ENCODE results near the gene SEPTIN2.
"Not testable (repeated sequence)": the region's sequence is repeated elsewhere in the genome, so short reads cannot be mapped to it uniquely, and the experiment has no call there.

SEPTIN2 gene

DNA sequence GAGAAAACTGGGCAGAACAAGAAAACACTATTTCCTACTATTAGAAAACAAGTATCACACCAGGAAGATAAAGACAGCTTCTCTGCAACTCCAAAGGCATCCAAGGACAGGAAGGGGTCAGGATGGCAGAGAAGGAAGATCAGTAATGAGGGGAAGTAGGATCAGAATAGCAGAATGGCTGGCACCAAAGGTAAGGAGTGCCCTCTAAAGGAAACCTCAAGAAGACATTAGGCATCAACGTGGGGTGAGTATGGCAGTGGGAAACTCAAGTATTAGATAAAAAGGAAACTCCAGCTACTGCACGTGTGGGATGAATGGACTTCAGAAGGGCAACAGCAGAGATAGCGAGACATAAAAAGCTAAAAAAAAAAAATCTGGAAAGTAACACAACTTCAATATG, 26.1 kb upstream of the SEPTIN2 start:
- Histone ChIP-seq H3K27me3 (no peaks in the 10 kb centered on the region), H3K27ac (no peak overlapping the region), H3K36me3 (peaks cover 4% of the 10 kb centered on the region), H3K4me3 (ENCODE audit: low read depth in 1 of 2, low read length in 1 of 2) (no peak overlapping the region), H3K4me1 (ENCODE audit: control insufficient read depth in 1 of 2, insufficient read depth in 1 of 2, low read depth in 1 of 2, low read length in 1 of 2) (no peaks in the 10 kb centered on the region), H3K9me3 (no peaks in the 10 kb centered on the region)
- TF ChIP-seq, protein P1, sequence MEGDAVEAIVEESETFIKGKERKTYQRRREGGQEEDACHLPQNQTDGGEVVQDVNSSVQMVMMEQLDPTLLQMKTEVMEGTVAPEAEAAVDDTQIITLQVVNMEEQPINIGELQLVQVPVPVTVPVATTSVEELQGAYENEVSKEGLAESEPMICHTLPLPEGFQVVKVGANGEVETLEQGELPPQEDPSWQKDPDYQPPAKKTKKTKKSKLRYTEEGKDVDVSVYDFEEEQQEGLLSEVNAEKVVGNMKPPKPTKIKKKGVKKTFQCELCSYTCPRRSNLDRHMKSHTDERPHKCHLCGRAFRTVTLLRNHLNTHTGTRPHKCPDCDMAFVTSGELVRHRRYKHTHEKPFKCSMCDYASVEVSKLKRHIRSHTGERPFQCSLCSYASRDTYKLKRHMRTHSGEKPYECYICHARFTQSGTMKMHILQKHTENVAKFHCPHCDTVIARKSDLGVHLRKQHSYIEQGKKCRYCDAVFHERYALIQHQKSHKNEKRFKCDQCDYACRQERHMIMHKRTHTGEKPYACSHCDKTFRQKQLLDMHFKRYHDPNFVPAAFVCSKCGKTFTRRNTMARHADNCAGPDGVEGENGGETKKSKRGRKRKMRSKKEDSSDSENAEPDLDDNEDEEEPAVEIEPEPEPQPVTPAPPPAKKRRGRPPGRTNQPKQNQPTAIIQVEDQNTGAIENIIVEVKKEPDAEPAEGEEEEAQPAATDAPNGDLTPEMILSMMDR (IDR thresholded peaks at IDR 0.05): no peak

DNA sequence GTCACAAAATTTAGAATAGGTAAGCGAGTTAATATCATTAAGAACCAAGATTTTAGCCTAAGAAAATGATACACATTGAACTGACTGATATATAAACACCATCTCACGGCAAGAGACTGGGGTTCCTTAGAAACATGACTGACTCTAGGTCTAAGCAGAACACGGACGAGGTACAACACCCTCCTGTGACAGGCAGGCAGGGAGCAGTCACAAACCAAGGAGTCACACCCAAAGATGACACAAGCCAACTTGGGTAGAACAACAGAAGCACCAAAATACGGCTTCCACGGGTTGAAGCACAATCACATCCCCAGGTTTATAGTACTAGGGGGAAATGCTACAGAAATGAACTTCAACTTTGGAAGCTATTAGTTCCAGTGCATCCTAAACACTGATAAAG, 24.6 kb upstream of the SEPTIN2 start:
- no peak overlapping the region for H3K4me3 ChIP-seq (ENCODE audit: low read depth in 1 of 2, low read length in 1 of 2)
- no peaks in the 10 kb centered on the region for H3K27me3 ChIP-seq
- H3K9me3 ChIP-seq: no peaks in the 10 kb centered on the region
- no peak overlapping the region for H3K27ac ChIP-seq
- TF ChIP-seq, protein P1 (IDR thresholded peaks at IDR 0.05): no peak
- H3K36me3 ChIP-seq: no peaks in the 10 kb centered on the region
- no peaks in the 10 kb centered on the region for H3K4me1 ChIP-seq (ENCODE audit: control insufficient read depth in 1 of 2, insufficient read depth in 1 of 2, low read depth in 1 of 2, low read length in 1 of 2)

DNA sequence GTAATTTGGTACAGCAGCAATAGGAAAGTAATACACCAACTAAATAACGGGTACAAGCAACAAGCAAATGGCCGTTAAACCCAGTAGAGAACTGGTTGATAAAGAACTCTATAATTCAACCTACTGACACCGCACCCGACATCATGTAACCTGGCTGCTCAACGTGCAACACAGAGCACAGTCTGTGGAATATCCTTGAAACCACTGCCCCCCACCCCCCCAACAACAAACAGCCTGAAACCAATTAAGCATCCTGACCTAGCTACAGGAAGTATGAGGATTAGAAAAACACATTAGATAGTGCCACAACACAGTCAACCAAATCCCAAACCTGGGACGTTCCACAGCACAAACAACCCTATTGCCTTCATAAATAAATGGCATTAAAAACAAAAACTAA, 23.7 kb upstream of the SEPTIN2 start:
- no peaks in the 10 kb centered on the region for H3K27me3 ChIP-seq
- H3K36me3 ChIP-seq: no peaks in the 10 kb centered on the region
- no peak overlapping the region for H3K27ac ChIP-seq
- TF ChIP-seq, protein P1 (IDR thresholded peaks at IDR 0.05): no peak
- no peak overlapping the region for H3K4me3 ChIP-seq (ENCODE audit: low read depth in 1 of 2, low read length in 1 of 2)
- H3K9me3 ChIP-seq: no peaks in the 10 kb centered on the region
- H3K4me1 ChIP-seq (ENCODE audit: control insufficient read depth in 1 of 2, insufficient read depth in 1 of 2, low read depth in 1 of 2, low read length in 1 of 2): no peaks in the 10 kb centered on the region

DNA sequence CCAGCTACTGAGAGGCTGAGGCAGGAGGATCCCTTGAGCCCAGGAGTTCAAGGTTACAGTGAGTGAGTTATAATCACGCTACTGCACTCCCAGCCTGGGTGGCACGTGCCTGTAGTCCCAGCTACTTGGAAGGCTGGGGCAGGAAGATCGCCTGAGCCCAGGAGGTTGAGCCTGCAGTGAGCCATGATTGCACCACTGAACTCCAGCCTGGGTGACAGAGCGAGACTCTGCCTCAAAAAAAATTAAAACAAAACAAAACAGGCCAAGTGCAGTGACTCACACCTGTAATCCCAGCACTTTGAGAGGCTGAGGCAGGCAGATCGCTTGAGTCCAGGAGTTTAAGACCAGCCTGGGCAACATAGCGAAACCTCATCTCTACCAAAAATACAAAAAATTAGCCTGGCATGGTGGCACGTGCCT, 22.3 kb upstream of the SEPTIN2 start:
- not testable (repeated sequence) for H3K27me3 ChIP-seq; H3K36me3 ChIP-seq; H3K27ac ChIP-seq; H3K4me1 ChIP-seq (ENCODE audit: control insufficient read depth in 1 of 2, insufficient read depth in 1 of 2, low read depth in 1 of 2, low read length in 1 of 2); H3K9me3 ChIP-seq; H3K4me3 ChIP-seq (ENCODE audit: low read depth in 1 of 2, low read length in 1 of 2)

DNA sequence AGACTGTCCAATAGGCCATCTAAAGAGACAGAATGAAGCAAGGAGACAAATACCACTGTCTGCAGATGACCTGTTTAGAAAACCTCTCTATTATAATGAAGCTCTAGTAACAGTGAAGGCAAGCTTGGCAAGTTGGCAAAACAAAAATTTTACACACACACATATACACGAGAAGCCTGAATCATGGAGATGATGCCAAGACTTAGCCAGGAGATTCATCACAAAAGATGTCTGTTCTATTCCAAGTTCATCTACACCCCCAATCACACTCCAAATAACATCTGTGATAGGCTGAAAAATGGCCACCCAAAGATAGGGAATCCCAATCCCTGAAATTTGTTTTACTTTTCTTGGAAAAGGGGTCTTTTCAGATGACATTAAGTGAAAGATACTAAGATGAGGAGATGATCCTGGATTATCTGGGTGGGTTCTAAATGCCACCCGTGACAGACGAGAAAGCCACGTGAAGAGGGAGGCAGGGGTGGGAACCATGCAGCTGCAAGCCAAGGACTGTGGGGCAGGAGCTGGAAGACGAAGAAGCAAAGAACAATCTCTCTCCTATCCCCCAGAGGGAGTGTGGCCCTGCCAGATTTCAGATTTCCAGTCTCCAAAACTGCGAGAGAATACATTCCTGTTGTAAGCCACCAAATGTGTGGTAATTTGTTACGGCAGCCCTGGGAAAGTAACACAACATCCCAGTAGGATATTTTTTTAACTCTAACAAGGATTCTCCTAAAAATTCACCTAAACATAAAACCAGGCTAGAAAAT, 20.2 kb upstream of the SEPTIN2 start:
- H3K27ac ChIP-seq: no peak overlapping the region
- no peaks in the 10 kb centered on the region for H3K4me1 ChIP-seq (ENCODE audit: control insufficient read depth in 1 of 2, insufficient read depth in 1 of 2, low read depth in 1 of 2, low read length in 1 of 2)
- H3K4me3 ChIP-seq (ENCODE audit: low read depth in 1 of 2, low read length in 1 of 2): no peak overlapping the region
- no peaks in the 10 kb centered on the region for H3K27me3 ChIP-seq
- no peaks in the 10 kb centered on the region for H3K9me3 ChIP-seq
- H3K36me3 ChIP-seq: no peaks in the 10 kb centered on the region
- TF ChIP-seq, protein P1 (IDR thresholded peaks at IDR 0.05): no peak

DNA sequence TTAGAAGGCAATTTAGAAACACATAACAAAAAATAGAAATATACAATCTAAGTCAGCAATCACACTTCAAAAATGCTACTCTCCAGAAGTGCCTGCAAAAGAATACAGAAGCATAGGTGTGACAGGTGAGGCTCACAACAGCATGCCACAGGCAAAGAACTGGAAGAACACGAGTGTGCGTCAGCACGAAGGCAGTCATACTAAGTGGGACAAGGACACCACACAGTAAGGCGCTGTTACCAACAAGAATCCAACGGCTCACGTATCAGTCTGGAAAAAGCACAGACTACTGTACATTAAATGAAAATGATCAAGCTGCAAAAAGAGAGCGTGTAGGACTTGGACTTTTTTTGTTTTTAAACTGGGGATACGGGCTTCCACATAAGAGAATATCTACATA, 19.0 kb upstream of the SEPTIN2 start:
- no peak overlapping the region for H3K4me3 ChIP-seq (ENCODE audit: low read depth in 1 of 2, low read length in 1 of 2)
- no peak overlapping the region for H3K27ac ChIP-seq
- no peaks in the 10 kb centered on the region for H3K9me3 ChIP-seq
- no peaks in the 10 kb centered on the region for H3K4me1 ChIP-seq (ENCODE audit: control insufficient read depth in 1 of 2, insufficient read depth in 1 of 2, low read depth in 1 of 2, low read length in 1 of 2)
- TF ChIP-seq, protein P1 (IDR thresholded peaks at IDR 0.05): no peak
- H3K27me3 ChIP-seq: no peaks in the 10 kb centered on the region
- H3K36me3 ChIP-seq: no peaks in the 10 kb centered on the region
